SU-DHL-6 (cell line): Measurements from ENCODE around the gene RFX1.

ENCODE experiments used
- H2AFZ ChIP-seq: fragments of 200-600 bp; sonication (generic); 2 replicates; pipeline ENCODE4 v1.6.1; 2014; ENCODE audit warnings: low read depth, mild to moderate bottlenecking, moderate library complexity, mixed read lengths, antibody characterized with exemption, low read length; ENCODE audit not compliant: severe bottlenecking
- H3F3A ChIP-seq: fragments of 200-600 bp; shearing (Covaris generic); 2 replicates; pipeline ENCODE4 v1.6.0; 2016; ENCODE audit warnings: antibody characterized with exemption, mild to moderate bottlenecking; ENCODE audit not compliant: insufficient read depth
- H3K27ac ChIP-seq: fragments of 200-600 bp; sonication (generic); 2 replicates; pipeline ENCODE4 v1.5.1; 2016; ENCODE audit warnings: low read depth, mild to moderate bottlenecking, low read length, moderate library complexity, mixed read lengths
- H3K27me3 ChIP-seq: fragments of 200-600 bp; sonication (generic), shearing (Covaris generic); 2 replicates; pipeline ENCODE4 v1.6.0; 2014; ENCODE audit warnings: mild to moderate bottlenecking, low read length
- H3K36me3 ChIP-seq: fragments of 200-600 bp; sonication (generic); 2 replicates; pipeline ENCODE4 v1.6.1; 2014; ENCODE audit warnings: mild to moderate bottlenecking, low read length, mixed read lengths
- H3K4me2 ChIP-seq: fragments of 300-600, 200-600 bp; shearing (Covaris generic), sonication (generic); 2 replicates; pipeline ENCODE4 v1.6.0; 2014; ENCODE audit warnings: low read length, low read depth, mild to moderate bottlenecking; ENCODE audit not compliant: poor library complexity, severe bottlenecking
- H3K4me3 ChIP-seq: fragments of 200-600 bp; sonication (generic); 2 replicates; pipeline ENCODE4 v1.5.1; 2014; ENCODE audit warnings: antibody characterized with exemption, low read length, mild to moderate bottlenecking, mixed read lengths; ENCODE audit not compliant: insufficient read depth, poor library complexity, severe bottlenecking
- H3K79me2 ChIP-seq: fragments of 200-600 bp; sonication (generic); 2 replicates; pipeline ENCODE4 v1.6.1; 2014; ENCODE audit warnings: mild to moderate bottlenecking, low read length, moderate library complexity; ENCODE audit not compliant: insufficient read depth
- H3K9ac ChIP-seq: fragments of 200-600 bp; sonication (generic); 2 replicates; pipeline ENCODE4 v1.7.0; 2014; ENCODE audit warnings: mild to moderate bottlenecking, low read length
- H3K9me2 ChIP-seq: fragments of 200-600 bp; sonication (generic); replicated peaks from 2 replicates; pipeline ENCODE4 v1.6.1; 2014; ENCODE audit warnings: low read length; ENCODE audit not compliant: insufficient read depth
- H3K9me3 ChIP-seq: fragments of 200-600 bp; sonication (generic); 2 replicates; pipeline ENCODE4 v1.6.1; 2014; ENCODE audit warnings: low read length, mixed read lengths; ENCODE audit not compliant: insufficient read depth
- H4K20me1 ChIP-seq: fragments of 200-600 bp; sonication (generic); 2 replicates; pipeline ENCODE4 v1.6.1; 2014; ENCODE audit warnings: low read depth, mild to moderate bottlenecking, antibody characterized with exemption, low read length, moderate library complexity, mixed read lengths
- CTCF ChIP-seq: fragments of 200-600 bp; sonication (generic); IDR thresholded peaks from one replicate; pipeline ENCODE4 v1.5.1; 2017; ENCODE audit warnings: antibody characterized with exemption, mild to moderate bottlenecking, low read length, moderate library complexity; ENCODE audit not compliant: insufficient read depth, poor library complexity, severe bottlenecking
- EZH2phosphoT487 ChIP-seq: fragments of 200-600 bp; sonication (generic), shearing (Covaris generic); conservative IDR thresholded peaks from 2 replicates; pipeline ENCODE4 v1.6.1; 2018; ENCODE audit warnings: mild to moderate bottlenecking, antibody characterized with exemption, low read length, moderate library complexity, mixed read lengths

The RFX1 gene

DNA sequence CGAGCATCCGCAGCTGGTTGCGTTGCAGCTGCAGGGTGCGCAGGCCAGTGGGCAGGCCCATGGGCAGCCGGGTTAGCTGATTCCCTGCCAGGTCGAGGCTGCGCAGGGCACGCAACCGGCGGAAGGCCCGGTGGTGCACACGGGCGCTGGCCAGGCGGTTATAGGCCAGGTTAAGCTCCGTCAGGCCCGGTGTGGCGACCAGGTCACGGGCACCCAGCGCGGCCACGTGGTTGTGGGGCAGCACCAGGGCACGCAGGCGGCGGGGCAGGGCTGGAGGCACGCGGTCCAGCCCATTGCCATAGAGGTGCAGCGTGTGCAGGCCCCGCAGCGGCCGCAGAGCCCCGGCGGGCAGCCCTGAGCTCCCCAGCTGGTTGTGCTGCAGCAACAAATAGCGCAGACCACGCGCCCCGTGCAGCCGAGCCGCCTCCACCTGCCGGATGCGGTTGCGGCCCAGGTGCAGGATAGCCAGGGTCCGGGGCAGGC, 73.2 kb downstream of the RFX1 start:
- no peak overlapping the region for H3K4me3 ChIP-seq
- no peaks in the 10 kb centered on the region for H4K20me1 ChIP-seq
- no peak for TF ChIP-seq EZH2phosphoT487
- no peak for TF ChIP-seq CTCF
- H3K9me2 ChIP-seq: no peaks in the 10 kb centered on the region
- no peaks in the 10 kb centered on the region for H3K9me3 ChIP-seq
- H2AFZ ChIP-seq: no peak overlapping the region
- H3K9ac ChIP-seq: no peak overlapping the region
- no peak overlapping the region for H3K4me2 ChIP-seq
- no peaks in the 10 kb centered on the region for H3K27me3 ChIP-seq
- H3K36me3 ChIP-seq: no peaks in the 10 kb centered on the region
- H3K79me2 ChIP-seq: no peaks in the 10 kb centered on the region
- no peaks in the 10 kb centered on the region for H3F3A ChIP-seq
- H3K27ac ChIP-seq: no peak overlapping the region

DNA sequence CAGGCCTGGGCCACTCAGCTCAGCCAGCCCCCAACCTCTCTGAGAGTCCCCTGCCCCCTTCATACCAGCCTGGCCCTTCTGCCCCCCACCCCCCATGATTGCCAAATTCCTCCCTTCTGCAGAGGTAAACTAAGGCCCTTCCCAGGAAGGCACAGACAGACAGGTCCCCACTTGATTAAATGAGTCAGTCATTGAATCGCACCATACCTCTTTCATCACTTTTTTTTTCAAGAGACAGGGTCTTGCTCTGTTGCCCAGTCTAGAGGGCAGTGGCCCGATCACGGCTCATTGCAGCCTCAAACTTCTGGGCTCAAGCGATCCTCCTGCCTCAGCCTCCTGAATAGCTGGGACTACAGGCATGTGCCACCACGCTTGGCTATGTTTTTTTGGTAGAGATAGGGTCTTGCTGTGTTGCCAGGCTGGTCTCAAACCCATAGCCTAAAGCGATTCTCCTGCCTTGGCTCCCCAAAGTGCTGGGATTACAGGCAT, 73.9 kb downstream of the RFX1 start:
- Histone ChIP-seq H2AFZ (no peak overlapping the region), H3K27me3 (no peaks in the 10 kb centered on the region), H3K79me2 (no peaks in the 10 kb centered on the region), H3K4me2 (no peak overlapping the region), H3K9me2 (no peaks in the 10 kb centered on the region), H3K36me3 (no peaks in the 10 kb centered on the region), H3K9ac (no peak overlapping the region), H3K4me3 (no peak overlapping the region), H3K9me3 (no peaks in the 10 kb centered on the region), H4K20me1 (no peaks in the 10 kb centered on the region), H3K27ac (no peak overlapping the region), H3F3A (no peaks in the 10 kb centered on the region)
- TF ChIP-seq EZH2phosphoT487: no peak
- no peak for TF ChIP-seq CTCF

DNA sequence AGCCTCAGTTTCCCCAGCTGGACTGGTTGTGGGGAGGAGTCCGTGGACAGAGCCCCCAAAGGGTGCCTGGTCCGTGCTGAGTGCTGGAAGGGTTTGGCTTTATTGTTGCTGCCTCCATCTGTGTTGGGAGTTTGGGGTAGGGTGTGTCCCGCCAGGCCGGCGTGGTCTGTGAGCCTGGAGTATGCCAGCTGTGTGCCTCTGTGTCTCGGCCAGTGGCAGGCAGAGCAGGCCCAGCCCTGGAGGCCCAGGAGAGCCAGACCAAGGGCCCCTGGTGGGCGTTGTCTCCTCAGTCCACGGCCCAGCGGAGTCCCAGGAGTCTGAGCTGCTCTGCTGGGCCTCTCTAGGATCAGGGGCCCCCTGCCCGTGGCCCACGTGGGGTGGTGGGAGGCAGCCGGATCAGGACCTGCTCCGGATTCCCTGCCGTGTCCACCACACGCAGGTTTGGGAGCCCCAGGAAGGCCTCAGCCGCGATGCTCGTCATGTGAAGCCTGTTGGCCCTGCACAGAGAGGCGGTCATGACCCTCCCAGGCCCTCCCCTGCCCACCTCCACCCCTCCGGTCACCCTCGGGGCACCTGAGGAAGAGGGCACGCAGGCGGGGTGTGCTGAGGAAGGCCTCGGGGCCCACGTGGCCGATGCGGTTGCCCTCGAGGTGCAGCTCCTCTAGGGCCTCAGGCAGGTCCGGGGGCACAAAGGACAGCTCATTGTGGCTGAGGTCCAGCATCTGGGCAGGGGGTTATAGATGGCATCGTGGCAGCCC, 74.5 kb downstream of the RFX1 start:
- H3K4me2 ChIP-seq: no peak overlapping the region
- no peaks in the 10 kb centered on the region for H3K9me3 ChIP-seq
- H3K9ac ChIP-seq: no peak overlapping the region
- no peaks in the 10 kb centered on the region for H3K79me2 ChIP-seq
- no peaks in the 10 kb centered on the region for H4K20me1 ChIP-seq
- TF ChIP-seq EZH2phosphoT487 (no peak), CTCF (no peak)
- no peaks in the 10 kb centered on the region for H3K9me2 ChIP-seq
- H3F3A ChIP-seq: no peaks in the 10 kb centered on the region
- H2AFZ ChIP-seq: no peak overlapping the region
- H3K36me3 ChIP-seq: no peaks in the 10 kb centered on the region
- H3K27ac ChIP-seq: no peak overlapping the region
- H3K27me3 ChIP-seq: no peaks in the 10 kb centered on the region
- no peak overlapping the region for H3K4me3 ChIP-seq
